GM18858 (cell line): ENCODE data around the gene CWF19L2.
"Not testable (repeated sequence)": the region's sequence is repeated elsewhere in the genome, so short reads cannot be mapped to it uniquely, and the experiment has no call there.

Experiments used
- ATAC-seq: cut with Tn5 transposase; IDR thresholded peaks from one replicate; pipeline ENCODE4 v1.9.1; 2021; ENCODE audit not compliant: unreplicated experiment

Gene CWF19L2

DNA sequence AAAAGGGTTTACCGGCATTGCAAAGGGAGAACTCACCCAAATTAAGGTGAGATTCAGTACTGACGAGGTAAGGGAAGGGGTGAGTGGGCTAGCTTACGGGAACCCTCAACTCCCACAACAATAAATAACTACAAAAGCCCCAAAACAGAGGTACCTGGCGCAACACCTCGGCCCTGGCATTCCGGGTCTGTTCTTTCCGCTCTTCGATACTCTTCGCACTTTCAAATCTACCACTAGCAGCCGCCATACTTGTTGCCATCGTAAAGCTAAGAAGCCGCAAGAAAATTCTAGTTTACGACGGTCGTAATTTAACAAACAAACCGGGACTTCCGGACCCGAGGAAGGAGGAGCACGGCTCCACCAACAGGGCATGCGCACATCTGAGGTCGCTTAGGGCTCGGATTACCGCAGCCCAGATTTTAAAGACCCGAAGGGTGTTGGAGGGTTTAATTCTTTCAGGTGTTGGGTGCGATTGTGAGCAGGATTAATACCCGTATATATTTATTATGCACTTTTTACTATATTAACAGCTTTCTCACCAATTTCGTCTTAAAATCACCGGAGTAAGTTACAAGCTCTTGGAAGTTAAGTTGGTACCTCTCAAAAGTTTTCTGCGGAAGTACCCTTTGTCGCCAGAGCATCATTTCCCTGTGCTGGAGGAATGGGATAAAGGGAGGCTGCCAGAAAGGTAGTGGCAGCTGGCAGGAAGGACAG lies at the start of gene CWF19L2:
Gene CWF19L2 (minus strand): TSS at position 268 of the 714 bp plus-strand sequence. CDS start 9 bp downstream, at position 259.
- peak; percentile 96 for ATAC-seq

DNA sequence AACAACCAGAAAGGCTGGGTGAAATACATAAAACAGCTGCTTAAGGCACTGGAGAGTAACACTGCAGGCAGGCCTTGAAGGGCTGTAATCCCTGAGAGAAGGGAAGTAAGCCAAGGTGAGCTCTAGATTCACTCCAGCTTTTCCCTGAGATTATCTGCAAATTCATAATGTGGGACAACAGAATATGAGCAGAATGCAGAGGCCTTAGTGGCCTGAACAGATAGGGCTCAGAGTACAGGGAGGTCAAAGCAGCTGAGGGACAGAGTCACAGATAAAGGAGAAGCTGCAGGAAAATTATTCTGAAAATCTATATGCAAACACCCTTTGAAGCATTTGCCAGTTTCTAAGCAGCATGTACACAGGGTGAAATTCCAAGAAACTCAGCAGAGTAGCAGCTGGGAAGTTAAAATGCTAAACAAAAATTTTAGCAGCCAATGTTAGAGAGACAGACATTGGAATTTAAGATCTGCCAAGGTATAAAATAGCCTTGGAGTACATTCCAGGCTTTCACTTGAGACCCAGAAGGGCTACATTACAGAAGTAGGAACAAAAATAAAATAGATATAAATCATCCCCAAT lies 48.1 kb upstream of the CWF19L2 start:
- no peak for ATAC-seq

DNA sequence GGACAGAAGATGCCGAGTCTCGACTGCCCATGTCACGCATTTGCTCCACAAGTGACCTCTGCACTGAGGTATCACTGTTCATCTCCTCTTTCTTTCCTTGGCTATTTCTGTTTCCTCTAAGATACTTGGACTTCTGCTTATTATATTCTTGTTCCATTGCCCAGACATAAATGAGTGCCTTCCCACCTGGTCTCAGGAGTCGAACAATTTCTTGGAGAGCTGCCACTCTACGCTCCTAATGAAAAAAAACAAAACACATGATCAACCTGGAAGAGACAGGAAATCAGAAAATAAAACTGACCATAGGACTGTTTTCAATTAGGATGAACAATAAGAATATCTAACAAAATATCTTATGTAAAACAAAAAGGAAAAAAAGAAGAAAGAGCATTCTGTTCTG lies 47.4 kb upstream of the CWF19L2 start:
- no peak for ATAC-seq

DNA sequence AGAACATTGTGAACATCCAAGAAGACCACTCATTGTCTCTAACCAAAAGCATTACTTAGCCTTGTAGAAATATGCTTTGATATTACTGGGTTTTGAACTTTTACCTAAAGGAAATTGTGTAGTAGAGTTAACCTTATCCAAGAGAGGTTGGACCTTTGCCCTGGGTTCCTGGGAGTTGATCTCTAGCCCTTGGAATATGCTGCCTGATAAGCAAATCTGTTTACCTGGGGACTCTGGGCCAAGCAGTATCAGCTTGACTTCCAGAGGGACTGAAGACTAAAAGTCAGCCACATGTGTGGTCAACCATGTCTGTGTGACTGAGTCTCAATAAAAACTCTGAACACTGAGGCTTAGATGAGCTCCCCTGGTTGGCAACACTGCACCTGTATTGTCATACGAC lies 44.1 kb upstream of the CWF19L2 start:
- no peak for ATAC-seq

DNA sequence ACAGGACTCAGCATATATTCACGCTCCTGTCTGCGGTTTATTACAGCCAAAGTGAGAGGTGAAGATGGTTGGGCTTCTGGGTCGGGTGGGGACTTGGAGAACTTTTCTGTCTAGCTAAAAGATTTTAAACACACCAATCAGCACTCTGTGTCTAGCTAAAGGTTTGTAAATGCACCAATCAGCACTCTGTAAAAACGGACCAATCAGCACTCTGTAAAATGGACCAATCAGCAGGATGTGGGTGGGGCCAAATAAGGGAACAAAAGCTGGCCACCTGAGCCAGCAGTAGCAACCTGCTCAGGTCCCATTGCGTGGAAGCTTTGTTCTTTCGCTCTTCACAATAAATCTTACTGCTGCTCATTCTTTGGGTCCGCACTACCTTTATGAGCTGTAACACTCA lies 39.7 kb upstream of the CWF19L2 start:
- ATAC-seq = not testable (repeated sequence)

DNA sequence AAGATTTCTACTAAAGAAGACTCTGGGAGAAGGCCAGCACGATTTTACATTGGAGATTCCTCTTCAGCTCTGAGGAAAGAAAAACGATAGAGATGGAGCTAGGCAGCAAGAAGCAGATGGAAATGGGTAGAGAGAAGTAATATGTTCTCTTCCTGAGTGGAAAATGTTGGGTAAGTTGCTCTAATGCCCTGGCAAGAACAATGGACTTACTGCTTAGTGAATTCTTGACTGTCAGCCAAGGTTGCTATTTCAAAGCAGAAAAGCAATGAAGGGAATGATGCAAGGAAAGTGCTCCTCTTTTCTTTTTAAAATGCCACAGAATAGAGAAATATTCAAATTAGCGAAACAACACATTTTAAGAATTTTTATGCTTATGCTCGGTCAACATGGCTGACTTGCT lies 38.4 kb upstream of the CWF19L2 start:
- no peak for ATAC-seq

DNA sequence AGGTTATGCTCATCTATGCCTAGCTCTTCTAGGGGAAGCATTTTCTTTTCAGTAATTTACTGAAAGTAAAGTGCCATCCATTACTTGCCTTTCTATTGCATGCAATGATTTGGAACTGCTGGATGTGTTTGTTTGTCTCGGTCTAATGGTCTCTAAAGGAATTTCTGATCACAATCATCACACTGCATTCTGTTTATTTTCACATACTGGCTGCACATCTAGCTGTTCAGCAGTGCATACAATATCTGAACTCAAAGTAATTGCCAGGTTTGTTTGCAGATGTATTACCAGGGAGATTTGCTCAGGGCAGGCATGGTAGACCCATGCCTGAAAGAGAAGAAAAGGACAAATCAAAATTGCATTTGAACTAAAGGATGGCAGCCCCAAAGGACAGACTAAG lies 36.4 kb upstream of the CWF19L2 start:
- no peak for ATAC-seq

DNA sequence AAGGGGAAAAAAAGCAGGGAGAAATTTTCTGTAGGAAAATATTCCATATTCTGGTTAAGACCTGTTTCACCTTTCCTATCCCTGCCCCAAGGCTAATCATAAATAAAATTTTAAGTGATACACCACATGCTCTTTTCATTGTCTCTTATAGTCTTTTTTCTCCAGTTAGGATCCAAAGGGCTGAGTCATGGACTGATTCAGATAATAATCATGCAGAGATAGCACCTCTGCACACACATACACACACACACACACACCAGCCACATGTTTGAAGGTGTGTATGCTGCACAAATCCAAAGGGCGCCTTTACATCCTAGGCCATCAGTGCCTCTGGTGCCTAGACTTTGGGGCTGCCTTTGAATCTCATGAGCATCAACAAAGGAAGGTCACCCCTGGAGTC lies 35.5 kb upstream of the CWF19L2 start:
- no peak for ATAC-seq

DNA sequence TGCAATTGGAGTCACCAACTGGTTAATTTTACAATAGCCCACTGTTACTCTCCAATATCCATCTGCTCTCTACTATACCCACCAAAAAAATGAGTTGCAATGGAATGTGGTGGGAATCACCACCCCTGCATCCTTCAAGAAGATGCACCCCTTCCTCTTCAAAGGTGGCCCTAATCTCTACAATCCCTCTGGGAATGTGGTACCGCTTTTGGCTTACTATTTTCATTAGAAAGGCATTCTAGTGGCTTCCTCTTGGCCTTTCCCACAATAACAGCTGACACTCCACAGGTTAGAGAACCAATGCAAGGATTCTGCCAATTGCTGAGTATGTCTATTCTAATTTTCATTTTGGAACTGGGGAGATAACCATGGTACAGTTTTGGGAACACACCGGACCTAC lies 33.2 kb upstream of the CWF19L2 start:
- no peak for ATAC-seq

DNA sequence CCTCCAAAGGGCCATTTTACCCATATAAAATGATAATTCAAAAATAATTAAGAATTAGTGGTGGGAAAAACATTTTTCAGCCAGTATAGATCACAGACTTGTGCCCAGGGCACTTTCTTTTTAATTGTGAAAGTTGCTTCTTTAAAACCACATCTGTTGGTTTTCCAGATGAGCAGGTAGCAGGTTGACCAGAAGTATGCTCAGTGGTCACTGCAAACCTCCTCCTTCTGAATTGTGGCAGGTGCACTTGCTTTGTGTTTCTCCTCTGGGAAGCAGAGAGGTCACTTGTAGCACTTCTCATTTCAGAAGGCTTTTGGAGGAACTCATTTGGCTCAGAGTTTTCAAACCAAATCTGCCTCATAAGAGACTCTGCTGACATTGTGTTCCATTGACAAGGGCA lies 24.6 kb upstream of the CWF19L2 start:
- ATAC-seq = no peak

DNA sequence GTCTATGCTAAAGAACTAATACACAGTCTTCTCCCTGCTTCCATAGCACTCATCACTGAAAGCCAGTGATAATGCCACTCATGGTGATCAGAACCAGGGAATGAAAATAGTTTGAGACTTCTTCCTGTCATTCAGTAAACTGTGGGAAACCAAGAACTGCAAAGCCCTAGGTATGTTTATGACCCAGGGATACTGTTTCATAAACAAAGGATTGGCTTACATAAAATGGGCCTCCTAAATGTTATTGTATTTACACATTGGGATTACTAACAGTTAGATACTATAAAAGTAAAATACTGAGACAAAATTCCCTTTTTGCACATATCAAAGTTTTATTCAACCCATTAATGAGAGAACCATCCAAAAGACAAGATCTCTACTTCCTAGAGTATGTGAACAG lies 21.3 kb upstream of the CWF19L2 start:
- no peak for ATAC-seq

DNA sequence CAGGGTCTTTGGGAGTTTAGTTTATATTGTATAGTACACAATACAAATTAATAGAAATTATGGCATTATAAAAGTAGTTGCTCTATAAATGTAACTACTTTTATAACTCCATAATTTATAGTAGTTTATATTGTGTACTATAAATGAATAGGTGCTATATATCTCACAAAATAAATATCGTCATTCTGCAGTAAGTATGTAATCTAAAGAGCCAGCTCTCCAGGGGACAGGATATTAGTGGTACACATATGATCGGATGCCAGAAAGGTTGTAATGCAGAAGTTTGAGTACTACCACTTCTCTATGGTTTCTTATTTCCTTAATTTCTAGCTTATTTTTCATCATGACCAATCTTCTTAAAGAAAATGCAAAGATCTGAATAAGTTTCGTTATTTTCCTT lies 20.2 kb upstream of the CWF19L2 start:
- ATAC-seq = no peak

DNA sequence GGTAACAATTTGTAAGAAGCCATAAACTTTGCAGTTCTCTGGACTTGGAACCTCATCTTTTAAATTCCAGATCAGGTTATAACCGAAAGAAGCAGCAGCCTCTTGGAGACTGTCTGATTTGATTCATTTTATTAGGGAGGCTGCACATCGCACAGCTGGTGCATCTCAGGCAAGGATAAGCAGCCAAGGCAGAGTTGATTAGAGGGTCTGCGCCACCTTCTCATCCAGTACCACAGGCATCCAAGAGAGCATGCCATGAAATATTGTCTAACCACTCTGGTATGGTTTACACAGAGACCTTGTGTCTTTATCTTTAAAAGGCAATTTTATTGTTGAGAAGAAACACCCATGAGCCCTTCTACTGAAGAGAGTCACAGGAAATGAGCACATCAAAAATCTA lies 16.2 kb upstream of the CWF19L2 start:
- no peak for ATAC-seq

DNA sequence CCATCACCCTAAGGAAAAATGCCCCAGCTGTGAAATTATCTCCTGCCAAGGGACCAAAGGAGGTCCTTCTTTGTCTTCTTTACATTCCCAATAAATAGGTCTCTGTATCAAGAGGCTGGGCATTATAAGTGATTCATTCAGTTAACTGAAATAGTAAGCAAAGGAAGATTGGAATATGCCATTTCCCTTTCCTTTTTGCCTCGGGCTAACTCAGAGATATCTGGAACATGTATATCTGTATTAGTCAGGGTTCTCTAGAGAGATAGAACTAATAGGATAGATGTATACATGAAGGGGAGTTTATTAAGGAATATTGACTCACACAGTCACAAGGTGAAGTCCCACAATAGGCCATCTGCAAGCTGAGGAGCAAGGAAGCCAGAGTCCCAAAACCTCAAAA lies 15.3 kb upstream of the CWF19L2 start:
- ATAC-seq = no peak

DNA sequence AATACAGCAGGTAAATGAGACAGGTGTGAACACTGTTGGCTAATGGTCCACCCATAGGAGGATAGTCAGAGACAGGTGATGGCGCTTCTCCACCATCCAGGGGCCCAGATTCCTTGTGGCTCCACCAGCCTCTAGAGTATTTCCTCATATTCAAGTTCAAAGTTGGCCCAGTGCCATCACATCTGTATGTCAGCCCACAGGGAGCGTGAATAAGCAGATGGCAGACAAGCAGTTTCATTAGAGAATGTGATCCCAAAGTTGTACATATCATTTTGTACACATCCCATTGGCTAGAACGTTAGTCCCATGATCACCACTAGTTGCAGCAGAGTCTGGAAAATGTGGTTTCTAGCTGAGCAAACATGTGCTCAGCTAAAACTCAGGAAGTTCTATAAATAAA lies 11.0 kb upstream of the CWF19L2 start:
- ATAC-seq = no peak

DNA sequence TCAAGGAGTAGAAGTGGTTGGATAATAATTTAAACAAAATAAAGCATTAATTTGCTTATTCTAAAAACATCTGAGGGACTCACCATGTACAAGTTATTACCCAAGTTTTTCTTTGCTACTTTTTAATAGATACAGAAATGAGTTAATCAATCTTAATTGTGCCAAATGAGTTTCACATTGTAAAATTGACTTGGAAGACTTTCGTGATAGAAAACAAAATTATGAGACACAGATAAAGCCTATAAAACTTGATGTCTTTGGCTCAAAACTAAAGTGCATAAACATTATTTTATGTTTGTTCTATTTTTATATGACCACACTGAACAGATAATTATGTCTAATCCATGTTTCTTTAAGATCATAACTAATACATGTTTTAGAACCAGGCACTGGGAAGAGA lies 10.1 kb upstream of the CWF19L2 start:
- no peak for ATAC-seq

DNA sequence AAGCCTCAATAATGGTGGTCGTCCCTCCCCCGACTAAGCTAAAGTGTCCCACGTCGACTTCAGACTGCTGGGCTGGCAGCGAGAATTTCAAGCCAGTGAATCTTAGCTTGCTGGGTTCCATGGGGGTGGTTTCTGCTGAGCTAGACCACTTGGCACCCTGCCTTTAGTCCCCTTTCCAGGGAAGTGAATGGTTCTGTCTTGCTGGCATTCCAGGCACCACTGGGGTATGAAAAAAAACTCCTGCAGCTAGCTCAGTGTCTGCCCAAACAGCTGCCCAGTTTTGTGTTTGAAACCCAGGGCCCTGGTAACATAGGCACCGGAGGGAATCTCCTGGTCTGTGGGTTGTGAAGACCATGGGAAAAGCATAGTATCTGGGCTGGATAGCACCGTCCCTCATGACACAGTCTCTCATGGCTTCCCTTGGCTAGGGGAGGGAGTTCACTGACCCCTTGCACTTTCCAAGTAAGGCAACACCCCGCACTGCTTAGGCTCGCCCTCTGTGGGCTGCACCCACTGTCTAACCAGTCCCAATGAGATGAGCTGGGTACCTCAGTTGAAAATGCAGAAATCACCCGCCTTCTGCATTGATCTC lies 8.7 kb upstream of the CWF19L2 start:
- ATAC-seq = not testable (repeated sequence)

DNA sequence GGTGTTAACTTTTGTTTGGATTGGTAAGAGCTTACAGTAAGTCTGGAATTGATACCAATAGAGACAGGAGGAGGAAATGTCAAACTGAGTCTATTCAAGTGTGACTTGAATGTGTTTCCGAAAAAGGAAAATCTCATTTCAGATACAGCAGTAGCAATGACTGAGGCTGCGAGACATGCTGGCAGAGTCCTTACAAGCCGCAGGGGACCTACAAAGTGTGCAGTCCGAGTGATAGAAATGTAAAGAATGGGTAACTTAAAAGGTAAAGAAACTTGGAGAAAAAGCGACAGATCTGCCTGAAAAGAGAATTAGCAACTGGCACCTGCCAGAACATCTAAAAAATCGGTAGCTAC lies 444 bp downstream of the CWF19L2 start:
- peak; percentile 31 for ATAC-seq

DNA sequence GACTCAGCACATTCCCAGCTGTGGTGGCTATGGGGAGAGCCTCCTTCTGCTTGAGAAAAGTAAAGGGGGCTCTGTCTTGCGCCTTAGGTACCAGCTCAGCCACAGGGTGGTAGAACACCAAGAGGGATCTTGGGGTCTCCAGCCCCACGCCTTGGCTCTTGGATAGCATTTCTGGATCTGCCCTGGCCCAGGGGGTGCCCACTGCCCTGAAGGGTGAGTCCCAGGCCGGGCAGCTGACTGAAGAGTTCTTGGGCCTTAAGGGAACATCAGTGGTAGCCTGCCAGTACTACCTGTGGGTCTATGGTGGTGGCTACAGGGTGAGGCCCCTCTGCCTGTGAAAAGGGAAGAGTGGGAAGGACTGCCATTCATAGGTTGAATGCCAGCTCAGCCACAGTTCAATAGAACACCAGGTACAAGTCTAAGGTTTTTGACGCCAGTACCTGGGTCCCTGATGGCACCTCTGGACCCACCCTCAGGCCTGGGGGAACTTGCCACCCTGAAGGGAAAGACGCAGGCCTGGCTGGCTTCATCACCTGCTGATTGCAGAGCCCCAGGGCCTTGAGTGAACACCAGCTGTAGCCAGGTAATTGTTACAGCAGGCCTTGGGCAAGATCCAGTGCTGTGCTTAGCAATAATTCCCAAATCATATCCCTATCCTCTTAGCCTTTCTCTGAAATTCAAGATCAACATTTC lies 3.9 kb downstream of the CWF19L2 start:
- no peak for ATAC-seq

DNA sequence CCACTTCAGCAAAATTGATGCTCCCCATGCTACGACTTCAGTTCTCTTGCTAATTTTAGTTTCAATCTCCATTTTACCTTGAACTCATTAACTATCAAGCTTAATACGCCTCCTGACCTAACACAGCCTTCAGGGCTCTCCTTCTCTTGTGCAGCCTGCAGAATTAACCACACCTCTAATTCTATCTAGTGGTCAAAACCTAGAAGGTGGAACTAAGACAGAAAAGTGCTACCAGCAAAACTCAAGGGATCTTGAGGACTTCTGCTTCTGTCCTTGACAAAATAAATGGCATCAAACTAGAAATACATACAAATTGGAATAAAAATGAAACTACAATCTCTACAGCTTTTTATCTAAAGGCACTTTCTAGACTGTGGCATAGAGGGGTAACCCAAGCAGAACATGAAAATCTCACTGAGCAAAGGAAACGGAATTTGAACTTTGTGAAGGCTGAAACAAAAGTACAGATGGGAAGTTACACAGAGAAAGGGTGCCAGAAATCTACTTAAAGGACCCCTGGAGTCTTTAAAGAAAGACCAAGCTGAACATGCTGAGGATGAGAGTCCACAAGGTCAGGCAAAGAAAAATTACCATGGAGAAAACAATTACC lies 10.7 kb downstream of the CWF19L2 start:
- peak; percentile 60 for ATAC-seq

DNA sequence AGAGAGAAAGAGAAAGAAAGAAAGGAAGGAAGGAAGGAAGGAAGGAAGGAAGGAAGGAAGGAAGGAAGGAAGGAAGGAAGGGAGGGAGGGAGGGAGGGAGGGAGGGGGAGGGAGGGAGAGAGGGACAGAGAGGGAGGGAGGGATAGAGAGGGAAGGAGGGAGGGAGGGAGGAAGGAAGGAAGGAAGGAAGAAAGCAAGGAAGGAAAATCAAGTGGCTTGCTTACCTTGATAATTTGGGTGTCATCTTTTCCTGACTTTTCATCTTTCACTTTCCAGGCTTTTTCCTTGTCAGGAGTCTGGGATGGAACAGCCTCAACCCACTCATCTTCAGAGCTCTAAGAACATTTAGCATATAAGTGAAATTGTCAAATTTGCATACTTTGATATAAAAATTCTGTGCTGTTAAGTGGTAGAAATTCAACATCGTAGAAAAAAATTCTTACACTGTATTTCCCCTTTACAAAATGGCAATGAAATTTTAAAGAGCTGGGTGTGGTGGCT lies 14.9 kb downstream of the CWF19L2 start:
- ATAC-seq = no peak
